Vagina (tissue), 2 donors: ENCODE measurements around the gene INHA.

Source experiments
- CTCF ChIP-seq, 3 experiments: fragments of 450-650 bp in 2 of 3; fragments of 200-600 bp in 1 of 3; sonication (generic) in 1 of 3; IDR thresholded peaks; one replicate each; pipeline ENCODE4 v1.5.1; 2017 to 2019; ENCODE audit warnings: antibody characterized with exemption in 3 of 3, mild to moderate bottlenecking in 2 of 3, moderate library complexity in 2 of 3
- POLR2A ChIP-seq, 2 donors: fragments of 450-650 bp; IDR thresholded peaks; one replicate each; pipeline ENCODE4 v1.6.1; 2017; ENCODE audit warnings: antibody characterized with exemption in 2 of 2, mild to moderate bottlenecking in 2 of 2, moderate library complexity in 2 of 2
- POLR2AphosphoS5 ChIP-seq, 2 donors: sonication (generic); formaldehyde crosslinking; IDR thresholded peaks; one replicate each; pipeline ENCODE4 v1.9.0; 2017; ENCODE audit warnings: antibody characterized with exemption in 2 of 2, mild to moderate bottlenecking in 2 of 2, low read depth in 1 of 2; ENCODE audit not compliant: insufficient read depth in 1 of 2

- TF ChIP-seq CTCF (IDR thresholded peaks at IDR 0.05) (no peak), POLR2A (IDR thresholded peaks at IDR 0.05) (no peak), POLR2AphosphoS5 (IDR thresholded peaks at IDR 0.05; ENCODE audit: insufficient read depth in 1 of 2, low read depth in 1 of 2) (no peak)
Observed at GRCh38 chr2:219537657-219538488, 34.2 kb upstream of the INHA start.
